Stimulated activated CD4-positive, alpha-beta T cell treated with anti-CD3 and anti-CD28 coated beads, Interleukin-4, amount 100 ng/mL, for 1 hour (primary cell): Measurements from ENCODE around the gene FOXP1.

Experiments used
- DNase-seq: peaks from one replicate; pipeline ENCODE4 v3.0.0-alpha.2; 2020

The FOXP1 gene

DNA sequence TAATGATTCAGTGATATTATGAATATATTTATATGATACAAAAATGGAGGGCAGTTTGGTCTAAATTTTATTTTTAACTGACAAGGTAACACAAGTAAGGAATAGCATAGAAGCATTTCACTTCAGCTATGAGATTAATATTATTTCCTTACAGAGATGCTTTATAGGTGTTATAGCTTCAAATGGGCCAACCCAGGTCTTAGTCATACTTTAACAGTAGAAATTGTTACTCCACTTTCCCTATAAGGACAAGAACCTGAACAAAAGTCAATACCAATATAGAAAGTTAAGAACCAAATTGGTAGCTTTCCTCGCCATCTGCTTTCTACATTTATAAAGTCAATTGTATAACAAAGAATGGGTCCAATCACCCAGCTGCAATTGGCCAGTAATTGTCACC, 570.6 kb downstream of the FOXP1 start:
- no peak for DNase-seq

GRCh38 chr3:71011565-71012287, 571.8 kb downstream of the FOXP1 start:
- DNase-seq: no peak

- peak; percentile 61 for DNase-seq
Observed at GRCh38 chr3:71010726-71011455, 572.6 kb downstream of the FOXP1 start.

DNA sequence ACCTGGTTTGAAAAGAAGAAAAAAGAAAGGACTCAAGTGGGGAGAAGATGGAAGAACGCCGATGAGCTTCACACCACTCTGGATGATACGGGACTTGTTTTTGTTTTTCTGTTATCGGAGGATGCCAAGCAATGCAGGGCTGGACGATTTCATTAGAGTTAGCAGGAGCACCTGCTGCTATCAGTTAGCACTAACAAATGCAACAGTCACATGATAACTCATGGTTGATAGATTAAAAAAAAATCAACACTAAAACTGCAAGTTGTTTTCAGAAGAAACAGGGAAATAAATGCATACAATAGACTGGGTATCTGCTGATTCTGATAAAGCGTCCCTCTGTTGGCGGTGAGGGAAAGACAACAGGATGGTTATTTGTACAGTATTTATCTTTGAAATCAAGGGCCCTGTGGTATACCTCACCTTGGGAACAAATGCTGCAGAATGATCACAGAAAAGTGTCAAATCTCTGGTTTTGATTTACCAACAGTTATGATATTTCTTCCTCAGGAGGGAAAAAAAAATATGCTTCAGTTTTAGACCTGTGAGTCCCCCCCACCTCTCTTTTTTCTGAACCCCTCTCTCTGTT, 575.1 kb downstream of the FOXP1 start:
- DNase-seq: no peak

DNA sequence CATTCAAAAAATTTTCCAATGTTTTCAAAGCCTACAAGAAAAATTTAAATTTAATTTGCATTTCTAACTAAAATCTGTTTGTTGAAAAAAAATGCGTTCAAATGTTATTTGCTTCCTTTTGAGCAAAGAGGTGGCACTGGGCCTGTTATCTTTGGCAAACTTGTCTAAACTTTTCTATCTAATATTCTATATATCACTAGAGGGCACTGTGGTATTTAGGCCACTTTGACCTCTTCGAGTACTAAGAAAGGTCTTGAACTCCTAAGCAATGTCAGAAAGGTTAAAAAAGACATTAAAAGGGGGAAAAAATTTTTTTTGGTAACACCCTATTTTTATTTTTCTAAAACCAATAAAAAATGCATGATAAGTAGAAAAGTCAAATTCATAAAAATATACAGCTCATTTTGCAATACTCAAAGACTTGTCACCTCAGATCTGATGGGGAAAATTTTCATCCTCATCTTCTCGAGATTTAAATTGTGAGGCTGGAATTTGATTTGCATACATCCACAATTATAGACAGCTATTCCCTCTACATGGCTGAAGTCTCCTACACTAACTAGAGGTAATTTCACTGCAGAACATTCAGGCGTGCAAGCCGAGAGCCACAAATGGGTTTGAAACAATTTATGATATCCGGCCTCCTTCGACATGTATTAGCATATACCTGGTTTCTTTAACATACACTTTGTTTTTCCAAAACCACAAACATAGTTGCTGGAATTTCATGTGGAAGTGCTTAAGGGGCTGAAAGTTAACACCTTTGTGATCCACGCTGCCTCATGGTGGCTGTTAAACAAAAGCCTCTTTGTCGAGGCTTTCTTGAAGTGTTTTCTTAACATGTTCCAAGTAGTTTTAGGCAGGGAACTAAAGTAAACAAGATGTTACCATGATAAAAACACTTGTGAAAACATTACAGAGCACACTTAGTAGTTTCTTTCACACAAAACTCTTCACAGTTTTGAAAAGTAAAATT, 576.4 kb downstream of the FOXP1 start:
- no peak for DNase-seq

GRCh38 chr3:71005702-71006321, 577.7 kb downstream of the FOXP1 start:
- no peak for DNase-seq

DNA sequence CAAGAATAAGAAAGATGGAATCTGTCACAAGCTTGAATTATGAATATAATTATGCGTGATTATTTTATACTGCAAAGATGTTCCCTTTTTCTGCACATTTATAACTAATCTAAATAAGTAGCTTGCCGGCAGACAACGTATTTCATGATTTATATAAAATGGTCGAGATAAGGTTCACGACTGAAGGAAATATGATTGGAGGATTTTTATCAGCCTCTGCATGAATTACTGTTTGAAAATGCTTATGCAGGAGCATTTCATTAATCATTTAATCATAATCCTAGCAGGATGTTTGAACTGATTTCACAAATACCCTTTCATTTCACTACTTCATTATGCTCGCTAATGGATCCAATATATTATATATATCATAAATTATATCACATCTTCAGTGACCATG, 580.0 kb downstream of the FOXP1 start:
- DNase-seq: no peak

DNA sequence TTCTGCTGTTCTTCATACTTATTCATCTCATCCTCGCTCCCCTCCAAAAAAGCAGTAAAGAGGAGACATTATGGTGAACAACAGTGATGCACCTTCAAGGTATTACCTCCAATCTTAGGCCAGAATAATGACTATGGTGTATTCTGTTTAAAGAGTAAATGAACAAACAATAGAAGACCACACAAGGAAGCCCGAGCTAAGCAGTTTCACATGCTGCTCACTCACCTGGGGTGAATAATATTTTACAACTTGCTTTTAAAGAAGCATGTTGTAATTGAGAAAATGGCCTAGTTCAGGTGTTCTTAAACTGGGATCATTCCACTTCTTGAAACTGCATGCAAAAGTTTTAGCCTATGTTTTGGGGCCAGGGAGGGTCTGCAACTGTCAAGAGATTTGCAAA, 581.2 kb downstream of the FOXP1 start:
- no peak for DNase-seq

- DNase-seq: no peak
Observed at GRCh38 chr3:71001303-71001830, 582.2 kb downstream of the FOXP1 start.

GRCh38 chr3:71000483-71000882, 583.0 kb downstream of the FOXP1 start:
- no peak for DNase-seq

DNA sequence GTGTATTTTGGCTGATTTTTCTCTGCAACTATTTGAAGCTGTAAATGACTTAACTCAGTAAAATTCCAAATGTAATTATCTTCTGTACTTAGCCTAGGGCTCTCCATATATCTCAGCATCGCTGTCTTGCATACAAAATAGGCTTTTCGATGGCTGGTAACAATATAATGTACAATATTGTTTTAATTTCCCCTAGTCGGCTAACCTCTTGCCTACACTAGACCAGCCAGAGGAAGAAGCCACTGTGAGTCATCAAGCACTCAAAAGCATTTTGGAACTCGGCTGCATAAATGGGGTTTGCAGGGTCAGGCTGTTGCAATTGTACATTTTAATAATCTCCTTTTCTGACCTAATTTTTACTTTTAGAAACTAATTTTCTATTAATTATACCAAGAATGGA, 583.8 kb downstream of the FOXP1 start:
- no peak for DNase-seq

DNA sequence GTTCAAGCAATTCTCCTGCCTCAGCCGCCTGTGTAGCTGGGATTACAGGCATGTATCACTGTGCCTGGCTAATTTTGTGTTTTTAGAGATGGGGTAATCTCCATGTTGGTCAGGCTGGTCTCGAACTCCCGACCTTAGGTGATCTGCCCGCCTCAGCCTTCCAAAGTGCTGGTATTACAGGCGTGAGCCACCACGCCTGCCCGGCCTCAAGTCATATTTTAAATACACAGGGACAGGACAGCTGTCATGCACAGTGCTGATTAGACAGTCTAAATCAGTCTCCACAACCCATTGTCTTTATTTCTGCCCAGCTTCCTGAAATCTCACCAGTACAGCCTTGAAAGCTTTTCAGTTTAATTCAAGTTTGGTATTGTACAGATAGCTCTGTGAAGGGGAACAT, 587.4 kb downstream of the FOXP1 start:
- DNase-seq: no peak

GRCh38 chr3:70994644-70995043, 588.9 kb downstream of the FOXP1 start:
- DNase-seq: no peak

- DNase-seq: no peak
Observed at GRCh38 chr3:70992562-70993204, 590.8 kb downstream of the FOXP1 start.

DNA sequence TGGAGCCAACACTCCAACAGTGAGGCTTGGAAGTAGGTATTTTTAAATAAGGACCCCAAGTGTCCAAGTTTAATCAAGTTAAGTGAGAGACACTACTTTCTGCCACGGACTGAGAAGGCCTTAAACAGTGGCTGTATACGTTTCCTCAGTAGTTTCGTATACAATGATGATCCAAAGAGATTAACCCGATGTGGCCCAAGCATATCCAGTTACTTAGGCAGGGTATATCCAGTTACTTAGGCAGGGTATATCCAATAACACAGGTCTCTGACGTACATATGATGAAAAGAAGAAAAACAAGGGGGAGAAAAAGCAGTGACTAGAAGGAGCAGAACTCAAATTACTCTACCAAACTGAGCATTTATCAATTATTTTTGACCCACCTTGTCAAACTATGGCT, 591.4 kb downstream of the FOXP1 start:
- DNase-seq: no peak

DNA sequence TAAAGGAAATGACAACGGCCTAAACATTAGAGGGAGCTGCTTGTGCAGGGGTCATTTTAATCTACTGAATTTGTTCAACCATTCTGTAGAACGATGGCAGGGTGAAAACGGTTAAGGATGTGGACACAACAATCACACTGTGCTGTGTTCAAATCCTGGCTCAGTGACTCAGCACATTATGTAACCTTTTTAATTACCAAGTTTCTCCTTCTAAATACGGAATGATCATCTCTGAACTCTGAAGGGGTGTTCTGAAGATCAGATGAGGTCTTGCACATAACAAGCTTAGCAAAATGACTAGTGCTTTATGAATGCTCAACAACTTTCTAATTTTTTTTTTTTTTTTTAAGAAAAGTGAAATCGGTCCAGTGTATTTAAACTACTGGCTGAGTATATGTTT, 592.8 kb downstream of the FOXP1 start:
- no peak for DNase-seq

DNA sequence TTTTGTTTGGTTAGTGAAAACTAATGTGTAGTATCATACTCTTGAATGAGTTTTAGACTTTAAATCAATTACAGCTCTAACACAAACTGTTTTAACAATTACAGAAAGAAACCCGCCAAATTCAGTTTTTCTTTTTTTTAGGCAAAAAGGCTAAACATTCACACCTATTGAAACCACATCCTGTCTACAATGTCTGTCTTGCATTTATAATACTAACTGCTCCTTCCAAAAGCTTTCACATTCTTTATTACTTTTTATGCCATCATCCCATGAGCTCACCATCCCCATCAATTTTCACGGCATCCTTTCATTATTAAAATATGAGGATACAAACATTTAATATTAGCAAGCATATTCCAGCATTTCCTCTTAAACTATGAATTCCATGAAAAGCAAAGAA, 593.3 kb downstream of the FOXP1 start:
- no peak for DNase-seq

GRCh38 chr3:70989174-70989573, 594.4 kb downstream of the FOXP1 start:
- DNase-seq: no peak

DNA sequence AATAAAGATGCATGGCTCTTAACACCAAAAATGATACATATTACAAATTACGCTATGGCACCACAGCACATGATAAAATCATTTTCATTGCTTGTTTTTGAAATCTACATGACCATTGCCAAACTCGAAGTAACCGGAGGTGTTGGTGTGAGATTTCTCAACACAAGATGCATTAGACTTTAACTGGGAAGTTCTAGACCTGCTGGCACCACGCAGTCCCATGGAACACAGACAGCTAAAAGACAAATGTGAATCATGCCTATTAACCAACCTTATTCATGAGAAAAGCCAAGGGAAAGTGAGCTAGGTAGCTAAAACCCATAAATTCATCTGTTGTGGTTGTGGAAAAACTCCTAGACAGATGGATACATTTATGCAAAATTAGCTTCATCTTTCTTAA, 595.4 kb downstream of the FOXP1 start:
- DNase-seq: no peak

- no peak for DNase-seq
Observed at GRCh38 chr3:70985572-70985971, 598.0 kb downstream of the FOXP1 start.

- no peak for DNase-seq
Observed at GRCh38 chr3:70984776-70985482, 598.6 kb downstream of the FOXP1 start.
